ENCODE measurements around the gene MAN1B1. TPM values are rescaled to one million over a fixed set of nuclear protein-coding genes. Genes with fewer than 3 reads are reported as not detected.
A peak's percentile ranks its signal among the peaks of the same experiment; 100 is the strongest.

The MAN1B1 gene
- total RNA-seq, 1 donor from 2014 or later: 24.6 TPM

- H4K20me1 ChIP-seq (ENCODE audit: low read depth): no peaks in the 10 kb centered on the region
- no peaks in the 10 kb centered on the region for H3K9me3 ChIP-seq (ENCODE audit: low read depth)
- no peaks in the 10 kb centered on the region for H3K9me3 Mint-ChIP-seq
- H2AFZ ChIP-seq (replicated peaks): peak overlapping the region; percentile 84
- TF ChIP-seq EZH2phosphoT487 (IDR thresholded peaks at IDR 0.05): no peak
- TF ChIP-seq, protein P1, sequence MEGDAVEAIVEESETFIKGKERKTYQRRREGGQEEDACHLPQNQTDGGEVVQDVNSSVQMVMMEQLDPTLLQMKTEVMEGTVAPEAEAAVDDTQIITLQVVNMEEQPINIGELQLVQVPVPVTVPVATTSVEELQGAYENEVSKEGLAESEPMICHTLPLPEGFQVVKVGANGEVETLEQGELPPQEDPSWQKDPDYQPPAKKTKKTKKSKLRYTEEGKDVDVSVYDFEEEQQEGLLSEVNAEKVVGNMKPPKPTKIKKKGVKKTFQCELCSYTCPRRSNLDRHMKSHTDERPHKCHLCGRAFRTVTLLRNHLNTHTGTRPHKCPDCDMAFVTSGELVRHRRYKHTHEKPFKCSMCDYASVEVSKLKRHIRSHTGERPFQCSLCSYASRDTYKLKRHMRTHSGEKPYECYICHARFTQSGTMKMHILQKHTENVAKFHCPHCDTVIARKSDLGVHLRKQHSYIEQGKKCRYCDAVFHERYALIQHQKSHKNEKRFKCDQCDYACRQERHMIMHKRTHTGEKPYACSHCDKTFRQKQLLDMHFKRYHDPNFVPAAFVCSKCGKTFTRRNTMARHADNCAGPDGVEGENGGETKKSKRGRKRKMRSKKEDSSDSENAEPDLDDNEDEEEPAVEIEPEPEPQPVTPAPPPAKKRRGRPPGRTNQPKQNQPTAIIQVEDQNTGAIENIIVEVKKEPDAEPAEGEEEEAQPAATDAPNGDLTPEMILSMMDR (IDR thresholded peaks at IDR 0.05): no peak
- TF ChIP-seq EZH2 (IDR thresholded peaks at IDR 0.05): no peak
- peaks cover 29% of the 10 kb centered on the region for H3K4me1 Mint-ChIP-seq
- no peak overlapping the region for H3K27ac ChIP-seq
- no peaks in the 10 kb centered on the region for H3K36me3 ChIP-seq
- H3K4me3 ChIP-seq: peak overlapping the region; percentile 75
- peaks cover 5% of the 10 kb centered on the region for H3K36me3 Mint-ChIP-seq
- H3K79me2 ChIP-seq (ENCODE audit: low read depth): peaks cover 9% of the 10 kb centered on the region
- H3K27me3 ChIP-seq: peaks cover 32% of the 10 kb centered on the region
- peak overlapping the region; percentile 15 for H3K9ac ChIP-seq
- peaks cover 14% of the 10 kb centered on the region for H3K4me1 ChIP-seq
- peak overlapping the region; percentile 90 for H3K4me3 Mint-ChIP-seq
- peak overlapping the region; percentile 97 for H3K4me2 ChIP-seq
- peaks cover 18% of the 10 kb centered on the region for H3F3A ChIP-seq (ENCODE audit: low read depth)
- peaks cover 18% of the 10 kb centered on the region for H3K27me3 Mint-ChIP-seq (ENCODE audit: insufficient read depth, low read depth)
- no peak overlapping the region for H3K27ac Mint-ChIP-seq
- peak; percentile 26 for DNase-seq (ENCODE audit: low spot score)
Measured at GRCh38 chr9:137087409-137087925, 682 bp downstream of the MAN1B1 start.

- H3K4me3 ChIP-seq: peak overlapping the region; percentile 75
- H3K9ac ChIP-seq: no peak overlapping the region
- peak overlapping the region; percentile 97 for H3K4me2 ChIP-seq
- H3K79me2 ChIP-seq (ENCODE audit: low read depth): peaks cover 9% of the 10 kb centered on the region
- H3K4me1 ChIP-seq: peaks cover 14% of the 10 kb centered on the region
- no peak overlapping the region for H3K27ac ChIP-seq
- no peaks in the 10 kb centered on the region for H4K20me1 ChIP-seq (ENCODE audit: low read depth)
- H3K27me3 ChIP-seq: peaks cover 32% of the 10 kb centered on the region
- H3F3A ChIP-seq (ENCODE audit: low read depth): peaks cover 18% of the 10 kb centered on the region
- no peak overlapping the region for H2AFZ ChIP-seq (replicated peaks)
- Mint-ChIP-seq H3K27ac (no peak overlapping the region), H3K27me3 (ENCODE audit: insufficient read depth, low read depth) (peaks cover 16% of the 10 kb centered on the region), H3K9me3 (no peaks in the 10 kb centered on the region), H3K4me3 (peak overlapping the region; percentile 90), H3K4me1 (peaks cover 25% of the 10 kb centered on the region), H3K36me3 (peaks cover 5% of the 10 kb centered on the region)
- H3K9me3 ChIP-seq (ENCODE audit: low read depth): no peaks in the 10 kb centered on the region
- H3K36me3 ChIP-seq: no peaks in the 10 kb centered on the region
- no peak for TF ChIP-seq EZH2 (IDR thresholded peaks at IDR 0.05)
- TF ChIP-seq, protein P1 (IDR thresholded peaks at IDR 0.05): no peak
- TF ChIP-seq EZH2phosphoT487 (IDR thresholded peaks at IDR 0.05): no peak
- DNase-seq (ENCODE audit: low spot score): no peak
Measured at GRCh38 chr9:137088121-137088520, 1.3 kb downstream of the MAN1B1 start.

GRCh38 chr9:137089232-137089947 lies 2.6 kb downstream of the MAN1B1 start:
- Mint-ChIP-seq H3K9me3 (no peaks in the 10 kb centered on the region), H3K27ac (peak overlapping the region; percentile 34), H3K27me3 (ENCODE audit: insufficient read depth, low read depth) (peaks cover 11% of the 10 kb centered on the region), H3K36me3 (peaks cover 7% of the 10 kb centered on the region), H3K4me1 (peaks cover 16% of the 10 kb centered on the region), H3K4me3 (peak overlapping the region; percentile 38)
- H2AFZ ChIP-seq (replicated peaks): no peak overlapping the region
- no peaks in the 10 kb centered on the region for H3K36me3 ChIP-seq
- no peak overlapping the region for H3K9ac ChIP-seq
- H3K27me3 ChIP-seq: peaks cover 27% of the 10 kb centered on the region
- no peaks in the 10 kb centered on the region for H3K9me3 ChIP-seq (ENCODE audit: low read depth)
- H3F3A ChIP-seq (ENCODE audit: low read depth): peaks cover 18% of the 10 kb centered on the region
- no peak overlapping the region for H3K27ac ChIP-seq
- peaks cover 9% of the 10 kb centered on the region for H3K79me2 ChIP-seq (ENCODE audit: low read depth)
- no peaks in the 10 kb centered on the region for H4K20me1 ChIP-seq (ENCODE audit: low read depth)
- DNase-seq (ENCODE audit: low spot score): no peak
- H3K4me2 ChIP-seq: no peak overlapping the region
- TF ChIP-seq, protein P1 (IDR thresholded peaks at IDR 0.05): no peak
- no peak for TF ChIP-seq EZH2phosphoT487 (IDR thresholded peaks at IDR 0.05)
- TF ChIP-seq EZH2 (IDR thresholded peaks at IDR 0.05): no peak
- H3K4me1 ChIP-seq: peaks cover 7% of the 10 kb centered on the region
- no peak overlapping the region for H3K4me3 ChIP-seq
